GM21717 (cell line): ENCODE measurements around the gene CRAT.

Source experiments
- ATAC-seq: cut with Tn5 transposase; IDR thresholded peaks from one replicate; pipeline ENCODE4 v1.9.1; 2021; ENCODE audit warnings: mild to moderate bottlenecking, moderate library complexity; ENCODE audit not compliant: unreplicated experiment

The CRAT gene

GRCh38 chr9:129111528-129112151, 1.0 kb upstream of the CRAT start:
- ATAC-seq, result peak; percentile 28

GRCh38 chr9:129109952-129110739, 447 bp downstream of the CRAT start:
- ATAC-seq, result peak; percentile 15

GRCh38 chr9:129109537-129109903, 1.1 kb downstream of the CRAT start:
- ATAC-seq, result no peak

GRCh38 chr9:129108805-129109536, 1.6 kb downstream of the CRAT start:
- no peak for ATAC-seq

- ATAC-seq, result no peak
Observed at GRCh38 chr9:129108083-129108804, 2.3 kb downstream of the CRAT start.

- ATAC-seq, result no peak
Observed at GRCh38 chr9:129107651-129108050, 2.9 kb downstream of the CRAT start.

GRCh38 chr9:129105857-129106694, 4.5 kb downstream of the CRAT start:
- no peak for ATAC-seq

- ATAC-seq, result no peak
Observed at GRCh38 chr9:129104051-129104450, 6.5 kb downstream of the CRAT start.

GRCh38 chr9:129103595-129103965, 7.0 kb downstream of the CRAT start:
- no peak for ATAC-seq

- no peak for ATAC-seq
Observed at GRCh38 chr9:129102791-129103594, 7.6 kb downstream of the CRAT start.

- ATAC-seq, result no peak
Observed at GRCh38 chr9:129102095-129102525, 8.5 kb downstream of the CRAT start.

GRCh38 chr9:129101279-129101678, 9.3 kb downstream of the CRAT start:
- no peak for ATAC-seq

GRCh38 chr9:129100383-129101169, 10.0 kb downstream of the CRAT start:
- no peak for ATAC-seq

GRCh38 chr9:129098328-129098727, 12.3 kb downstream of the CRAT start:
- no peak for ATAC-seq

GRCh38 chr9:129097671-129098306, 12.8 kb downstream of the CRAT start:
- no peak for ATAC-seq

- ATAC-seq, result no peak
Observed at GRCh38 chr9:129095908-129096307, 14.7 kb downstream of the CRAT start.

- ATAC-seq, result no peak
Observed at GRCh38 chr9:129095170-129095667, 15.4 kb downstream of the CRAT start.
